SK-N-SH (cell line): ENCODE results near the gene ARIH2.

Experiments
- CTCF ChIP-seq: fragments of 200-600 bp; sonication (generic); IDR thresholded peaks from 2 replicates; pipeline ENCODE4 v1.6.1; 2017; ENCODE audit warnings: antibody characterized with exemption, mild to moderate bottlenecking, moderate library complexity
- EP300 ChIP-seq, 2 experiments: IDR thresholded peaks; 2 replicates each; pipeline versions ENCODE4 v1.4.0 to v1.6.1; 2012; ENCODE audit warnings: borderline replicate concordance in 1 of 2, low read depth in 1 of 2, low read length in 1 of 2
- MAX ChIP-seq: IDR thresholded peaks from 2 replicates; pipeline ENCODE4 v1.4.0; 2012; ENCODE audit warnings: low read depth
- POLR2AphosphoS5 ChIP-seq: IDR thresholded peaks from 2 replicates; pipeline ENCODE4 v1.6.1; 2012; ENCODE audit warnings: low read depth, low read length
- RAD21 ChIP-seq: IDR thresholded peaks from 2 replicates; pipeline ENCODE4 v1.6.1; 2012; ENCODE audit warnings: mild to moderate bottlenecking, low read length
- RFX5 ChIP-seq: IDR thresholded peaks from 2 replicates; pipeline ENCODE4 v1.6.1; 2012; ENCODE audit warnings: mild to moderate bottlenecking, improper control_type of control experiment, low read length
- RXRA ChIP-seq: IDR thresholded peaks from 2 replicates; pipeline ENCODE4 v1.4.0; 2012; ENCODE audit warnings: low read depth, mild to moderate bottlenecking, borderline replicate concordance
- TCF12 ChIP-seq: IDR thresholded peaks from 2 replicates; pipeline ENCODE4 v1.4.0; 2012
- TEAD4 ChIP-seq: IDR thresholded peaks from 2 replicates; pipeline ENCODE4 v1.4.0; 2012; ENCODE audit warnings: mild to moderate bottlenecking, borderline replicate concordance; ENCODE audit not compliant: insufficient read depth
- USF1 ChIP-seq: IDR thresholded peaks from 2 replicates; pipeline ENCODE4 v1.4.0; 2012; ENCODE audit warnings: low read depth, borderline replicate concordance
- USF2 ChIP-seq: fragments of 150-350 bp; IDR thresholded peaks from 2 replicates; pipeline ENCODE4 v1.6.1; 2017; ENCODE audit warnings: antibody characterized with exemption, low read length, low read depth, borderline replicate concordance
- YY1 ChIP-seq: IDR thresholded peaks from 2 replicates; pipeline ENCODE4 v1.4.0; 2012; ENCODE audit warnings: low read depth, mild to moderate bottlenecking

- peak; percentile 82 for TF ChIP-seq YY1
- no peak for TF ChIP-seq RXRA
- peak; percentile 60 for TF ChIP-seq CTCF
- TF ChIP-seq MAX, result peak; percentile 95
- TF ChIP-seq EP300 (IDR thresholded peaks at IDR 0.05; ENCODE audit: borderline replicate concordance in 1 of 2, low read depth in 1 of 2, low read length in 1 of 2), result no peak
- peak; percentile 99 for TF ChIP-seq USF1
- peak; percentile 80 for TF ChIP-seq RFX5
- TF ChIP-seq USF2, result peak; percentile 90
- TF ChIP-seq TCF12, result no peak
- peak; percentile 90 for TF ChIP-seq POLR2AphosphoS5
- no peak for TF ChIP-seq TEAD4
- no peak for TF ChIP-seq RAD21
Observed at GRCh38 chr3:49007068-49007770, 88.6 kb downstream of the ARIH2 start, which contains the start of gene WDR6.
